Sigmoid colon (tissue), 4 donors: ENCODE measurements around the gene GRID1.

ENCODE experiments used
- EP300 ChIP-seq, 4 donors: sonication (generic); formaldehyde crosslinking; IDR thresholded peaks; one replicate each; pipeline ENCODE4 v1.6.1; 2017; ENCODE audit warnings: antibody characterized with exemption in 4 of 4
- POLR2A ChIP-seq, 2 donors: fragments of 450-650 bp; IDR thresholded peaks; one replicate each; pipeline ENCODE4 v1.6.1; 2016; ENCODE audit warnings: antibody characterized with exemption in 2 of 2, mild to moderate bottlenecking in 2 of 2, moderate library complexity in 2 of 2
- POLR2AphosphoS5 ChIP-seq, 4 donors: sonication (generic); formaldehyde crosslinking; IDR thresholded peaks; one replicate each; pipeline ENCODE4 v1.6.1; 2017; ENCODE audit warnings: antibody characterized with exemption in 4 of 4
- TF ChIP-seq, protein P1 (sequence below), 4 experiments: fragments of 450-650 bp in 3 of 4; fragments of 200-600 bp in 1 of 4; IDR thresholded peaks; one replicate each; pipeline ENCODE4 v1.5.1; 2016 to 2019; ENCODE audit warnings: antibody characterized with exemption in 4 of 4, mild to moderate bottlenecking in 3 of 4, moderate library complexity in 2 of 4

DNA sequence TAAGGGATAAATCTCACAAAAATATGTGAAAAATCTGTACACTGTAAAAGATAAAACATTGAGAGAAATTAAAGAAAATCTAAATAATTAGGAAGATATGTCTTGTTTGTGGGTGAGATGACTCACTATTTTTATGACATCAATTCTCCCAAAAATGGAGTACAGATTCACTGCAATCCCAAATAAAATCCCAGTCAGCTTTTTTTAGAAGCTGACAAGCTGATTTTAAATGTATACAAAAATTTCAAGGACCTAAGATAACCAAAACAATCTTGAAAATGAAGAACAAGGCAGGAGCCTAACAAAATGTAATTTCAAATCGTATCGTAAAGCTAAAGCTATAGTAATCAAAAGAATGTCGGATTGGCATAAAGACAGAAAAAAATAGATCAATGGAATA is 458.1 kb downstream of the GRID1 start:
- TF ChIP-seq, protein P1, sequence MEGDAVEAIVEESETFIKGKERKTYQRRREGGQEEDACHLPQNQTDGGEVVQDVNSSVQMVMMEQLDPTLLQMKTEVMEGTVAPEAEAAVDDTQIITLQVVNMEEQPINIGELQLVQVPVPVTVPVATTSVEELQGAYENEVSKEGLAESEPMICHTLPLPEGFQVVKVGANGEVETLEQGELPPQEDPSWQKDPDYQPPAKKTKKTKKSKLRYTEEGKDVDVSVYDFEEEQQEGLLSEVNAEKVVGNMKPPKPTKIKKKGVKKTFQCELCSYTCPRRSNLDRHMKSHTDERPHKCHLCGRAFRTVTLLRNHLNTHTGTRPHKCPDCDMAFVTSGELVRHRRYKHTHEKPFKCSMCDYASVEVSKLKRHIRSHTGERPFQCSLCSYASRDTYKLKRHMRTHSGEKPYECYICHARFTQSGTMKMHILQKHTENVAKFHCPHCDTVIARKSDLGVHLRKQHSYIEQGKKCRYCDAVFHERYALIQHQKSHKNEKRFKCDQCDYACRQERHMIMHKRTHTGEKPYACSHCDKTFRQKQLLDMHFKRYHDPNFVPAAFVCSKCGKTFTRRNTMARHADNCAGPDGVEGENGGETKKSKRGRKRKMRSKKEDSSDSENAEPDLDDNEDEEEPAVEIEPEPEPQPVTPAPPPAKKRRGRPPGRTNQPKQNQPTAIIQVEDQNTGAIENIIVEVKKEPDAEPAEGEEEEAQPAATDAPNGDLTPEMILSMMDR (IDR thresholded peaks at IDR 0.05): no peak
- TF ChIP-seq POLR2AphosphoS5 (IDR thresholded peaks at IDR 0.05) (no peak), EP300 (IDR thresholded peaks at IDR 0.05) (no peak), POLR2A (IDR thresholded peaks at IDR 0.05) (no peak)
